Stimulated activated CD4-positive, alpha-beta T cell treated with anti-CD3 and anti-CD28 coated beads, Interleukin-12 subunit alpha, Interleukin-12 subunit beta, amount 100 ng/mL, for 24 hours (primary cell): ENCODE measurements around the gene CTBP2.
"Not testable (repeated sequence)": the region's sequence is repeated elsewhere in the genome, so short reads cannot be mapped to it uniquely, and the experiment has no call there.

ENCODE experiments used
- DNase-seq, 2 experiments: peaks; one replicate each; pipeline ENCODE4 v3.0.0-alpha.2; 2020; ENCODE audit warnings: low read depth in 2 of 2

The CTBP2 gene

GRCh38 chr10:125186431-125187170 lies 26.2 kb upstream of the CTBP2 start:
- no peak for DNase-seq

DNA sequence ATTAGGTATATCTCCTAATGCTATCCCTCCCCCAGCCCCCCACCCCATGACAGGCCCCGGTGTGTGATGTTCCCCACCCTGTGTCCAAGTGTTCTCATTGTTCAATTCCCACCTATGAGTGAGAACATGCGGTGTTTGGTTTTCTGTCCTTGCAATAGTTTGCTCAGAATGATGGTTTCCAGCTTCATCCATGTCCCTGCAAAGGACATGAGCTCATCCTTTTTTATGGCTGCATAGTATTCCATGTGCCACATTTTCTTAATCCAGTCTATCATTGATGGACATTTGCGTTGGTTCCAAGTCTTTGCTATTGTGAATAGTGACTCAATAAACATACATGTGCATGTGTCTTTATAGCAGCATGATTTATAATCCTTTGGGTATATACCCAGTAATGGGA lies 18.7 kb upstream of the CTBP2 start:
- not testable (repeated sequence) for DNase-seq

- no peak for DNase-seq
Observed at GRCh38 chr10:125177641-125178640, 17.6 kb upstream of the CTBP2 start.

DNA sequence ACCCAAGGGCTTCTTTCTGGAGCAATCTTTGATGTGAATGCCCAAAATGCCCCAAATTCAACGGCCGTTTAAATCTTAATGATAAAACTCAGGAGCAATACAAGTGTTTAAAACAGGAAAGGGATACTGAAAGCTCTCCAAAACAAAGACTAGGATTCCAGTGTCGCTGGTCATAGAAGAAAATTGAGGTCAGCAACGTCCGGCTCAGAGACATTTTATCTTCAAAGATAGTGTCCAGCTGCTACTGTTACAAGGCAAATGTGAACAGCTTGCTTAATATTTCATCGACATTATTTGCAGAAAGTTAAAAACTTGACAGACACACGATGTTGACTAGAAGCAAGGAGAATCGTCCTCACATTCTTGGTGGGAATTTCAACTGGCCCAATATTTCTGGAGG lies 15.4 kb upstream of the CTBP2 start:
- DNase-seq: no peak

DNA sequence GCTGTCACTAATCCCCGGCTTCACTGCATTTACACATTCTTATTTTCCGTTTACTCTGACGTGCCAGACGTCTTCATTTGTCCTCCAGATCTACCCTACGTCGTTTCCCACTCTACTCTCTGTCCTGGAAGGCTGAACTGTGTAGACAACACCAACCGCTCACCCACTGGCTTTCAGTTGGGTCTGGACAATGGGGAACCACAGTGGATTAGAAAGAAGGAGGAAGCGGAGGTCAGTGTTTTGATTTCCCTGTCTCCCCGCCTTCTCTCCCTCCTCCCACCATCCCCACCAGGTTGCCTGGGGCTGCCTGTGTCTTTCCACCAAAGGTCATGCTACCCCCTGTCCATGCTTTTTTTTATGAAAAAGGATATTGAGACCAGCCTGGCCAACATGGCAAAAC lies 14.0 kb upstream of the CTBP2 start:
- DNase-seq: no peak

DNA sequence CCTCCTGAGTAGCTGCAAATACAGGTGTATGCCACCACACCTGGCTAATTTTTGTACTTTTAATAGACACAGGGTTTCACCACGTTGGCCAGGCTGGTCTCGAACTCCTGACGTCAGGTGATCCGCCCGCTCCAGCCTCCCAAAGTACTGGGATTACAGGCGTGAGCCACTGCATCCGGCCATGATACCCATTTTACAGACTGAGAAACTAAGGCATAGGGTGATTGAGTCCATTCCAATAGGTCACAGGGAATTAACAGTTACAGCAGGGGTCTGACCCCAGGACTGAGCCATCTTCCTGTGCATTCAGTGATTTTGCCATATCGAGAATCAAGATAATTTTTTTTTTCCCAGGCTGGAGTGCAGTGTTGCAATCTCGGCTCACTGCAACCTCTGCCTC lies 12.3 kb upstream of the CTBP2 start:
- DNase-seq: no peak

- DNase-seq: no peak
Observed at GRCh38 chr10:125171402-125172306, 11.3 kb upstream of the CTBP2 start.

DNA sequence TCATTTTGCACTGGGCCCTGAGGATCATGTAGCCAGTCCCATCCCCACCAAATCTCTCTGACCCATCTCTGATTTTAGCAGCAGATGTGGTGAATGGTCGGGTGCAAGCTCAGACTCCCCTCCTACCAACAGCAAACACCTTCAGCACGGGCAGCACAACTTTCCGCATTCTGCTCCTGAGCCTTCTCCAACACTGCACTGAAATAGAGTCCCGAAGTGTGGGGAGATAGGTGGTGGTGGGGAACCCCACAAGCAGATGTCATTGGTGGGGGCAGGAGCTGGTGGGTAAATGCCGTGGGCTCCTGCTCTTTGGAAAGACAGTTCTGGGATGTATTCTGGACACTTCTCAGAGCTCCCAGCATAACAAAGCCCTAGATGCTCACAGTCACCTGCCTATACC lies 9.6 kb upstream of the CTBP2 start:
- no peak for DNase-seq

- no peak for DNase-seq
Observed at GRCh38 chr10:125169279-125169678, 8.9 kb upstream of the CTBP2 start.

GRCh38 chr10:125166658-125167057 lies 6.3 kb upstream of the CTBP2 start:
- no peak for DNase-seq

- no peak for DNase-seq
Observed at GRCh38 chr10:125165584-125166573, 5.5 kb upstream of the CTBP2 start.

DNA sequence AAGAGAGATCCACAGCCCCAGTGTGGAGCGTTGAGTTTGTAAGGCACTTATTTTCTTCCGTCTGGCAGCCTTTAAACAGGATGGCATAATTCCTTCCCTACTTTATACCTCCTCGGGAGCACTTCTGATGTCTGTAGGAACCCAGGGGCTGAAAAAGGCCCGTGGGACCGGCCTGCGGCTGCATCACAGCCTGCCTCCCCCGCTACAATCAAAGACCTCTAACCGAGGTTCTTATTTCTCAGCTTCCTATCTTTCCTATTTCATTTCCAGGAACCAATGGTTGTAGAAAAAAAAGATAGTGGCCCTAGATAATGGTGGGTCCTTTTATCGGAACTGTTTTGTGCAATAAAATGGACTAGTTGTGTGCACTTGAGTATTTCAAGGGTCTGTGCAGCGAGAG lies 4.1 kb upstream of the CTBP2 start:
- no peak for DNase-seq

DNA sequence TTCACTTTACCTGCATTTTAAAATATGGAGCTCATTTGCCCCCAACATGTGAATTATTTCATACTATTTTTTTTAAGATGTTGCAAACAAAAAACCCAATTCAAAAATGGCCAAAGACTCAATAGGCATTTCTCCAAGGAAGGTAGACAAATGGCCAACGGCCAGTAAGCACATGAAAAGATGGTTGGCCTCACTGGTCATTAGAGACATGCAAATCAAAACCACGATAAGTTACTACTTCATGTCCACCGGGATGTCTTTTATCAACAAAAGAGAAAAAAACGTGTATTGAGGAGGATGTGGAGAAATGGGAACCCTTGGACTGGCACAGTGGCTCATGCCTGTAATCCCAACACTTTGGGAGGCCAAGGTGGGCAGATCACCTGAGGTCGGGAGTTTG lies 3.4 kb upstream of the CTBP2 start:
- DNase-seq: no peak

DNA sequence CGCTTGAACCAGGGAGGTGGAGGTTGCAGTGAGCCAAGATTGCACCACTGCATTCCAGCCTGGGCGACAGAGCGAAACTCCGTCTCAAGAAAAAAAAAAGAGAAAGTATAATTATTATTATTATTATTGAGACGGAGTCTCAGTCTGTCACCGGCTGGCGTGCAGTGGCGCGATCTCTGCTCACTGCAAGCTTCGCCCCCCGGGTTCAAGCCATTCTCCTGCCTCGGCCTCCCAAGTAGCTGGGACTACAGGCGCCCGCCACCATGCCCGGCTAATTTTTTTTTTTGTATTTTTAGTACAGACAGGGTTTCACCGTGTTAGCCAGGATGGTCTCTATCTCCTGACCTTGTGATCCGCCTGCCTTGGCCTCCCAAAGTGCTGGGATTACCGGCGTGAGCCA lies 2.9 kb upstream of the CTBP2 start:
- DNase-seq: not testable (repeated sequence)

DNA sequence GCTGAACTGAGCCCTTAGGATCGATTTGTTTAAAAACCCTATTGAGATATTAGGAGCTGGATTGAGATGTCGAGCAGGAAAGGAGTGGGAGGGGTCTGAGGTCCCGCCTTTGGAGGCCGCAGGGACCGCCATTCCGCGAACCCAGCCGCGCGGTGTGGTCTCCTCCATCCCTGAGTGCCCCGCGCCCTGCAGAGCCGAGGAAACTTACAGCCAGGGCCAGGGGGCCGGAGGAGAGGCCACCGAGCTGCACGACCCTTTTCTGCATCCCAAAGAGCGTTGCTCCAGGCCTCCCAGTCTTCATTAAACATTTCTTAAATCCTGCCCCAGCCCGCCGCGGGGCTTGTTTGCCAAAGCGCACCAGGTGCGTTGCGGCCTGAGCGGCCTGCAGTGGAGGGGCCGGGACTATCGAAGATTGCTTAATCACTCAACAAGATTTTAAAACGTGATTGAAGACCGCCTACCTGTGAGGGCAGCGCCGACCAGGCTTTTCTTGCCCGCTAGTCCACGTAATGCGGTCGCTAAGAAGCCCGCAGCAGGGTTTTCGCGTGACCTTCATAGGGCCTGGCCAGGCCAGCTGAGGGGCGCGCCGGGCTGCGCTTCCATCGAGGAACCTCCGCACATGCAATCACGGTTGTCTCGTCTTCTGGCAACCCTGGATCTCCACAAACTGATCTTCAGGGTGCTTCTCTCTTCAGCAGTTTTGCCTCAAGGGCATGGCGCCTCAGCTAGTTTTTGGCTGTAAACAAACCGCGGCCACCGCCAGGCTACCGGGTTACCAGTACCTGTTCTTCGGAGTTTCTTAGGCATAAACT lies 2.0 kb upstream of the CTBP2 start:
- no peak for DNase-seq

DNA sequence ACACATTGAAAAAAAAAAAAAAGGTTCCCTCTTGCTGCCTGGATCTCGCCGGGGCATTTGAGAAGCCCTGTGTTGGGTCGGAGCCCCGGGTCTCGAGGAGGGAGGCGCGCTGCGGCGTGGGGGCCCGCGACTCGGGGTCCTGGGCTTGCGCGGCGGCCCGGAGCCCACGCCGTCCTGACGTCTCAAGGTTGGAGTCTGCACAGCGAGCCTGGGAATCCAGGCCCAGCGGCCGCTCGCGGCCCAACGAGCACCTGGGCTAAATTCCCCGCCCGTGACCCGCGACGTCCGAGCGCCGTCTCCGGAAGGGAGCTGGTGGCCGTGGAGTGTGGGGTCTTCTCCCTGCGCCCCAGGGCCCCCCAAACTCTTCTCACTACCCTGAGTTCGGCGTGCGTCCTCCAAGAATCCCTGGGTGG lies 1.4 kb upstream of the CTBP2 start:
- no peak for DNase-seq

- DNase-seq: no peak
Observed at GRCh38 chr10:125160856-125161706, 718 bp upstream of the CTBP2 start.

- DNase-seq: no peak
Observed at GRCh38 chr10:125159486-125159931, 854 bp downstream of the CTBP2 start.
